NCI-H345 (cell line): ENCODE data around the gene EEIG1.
A peak's percentile ranks its signal among the peaks of the same experiment; 100 is the strongest.

ENCODE experiments used
- DNase-seq: peaks from one replicate; lab custom pipeline; 2025; lab: John Stamatoyannopoulos, UW

The EEIG1 gene

DNA sequence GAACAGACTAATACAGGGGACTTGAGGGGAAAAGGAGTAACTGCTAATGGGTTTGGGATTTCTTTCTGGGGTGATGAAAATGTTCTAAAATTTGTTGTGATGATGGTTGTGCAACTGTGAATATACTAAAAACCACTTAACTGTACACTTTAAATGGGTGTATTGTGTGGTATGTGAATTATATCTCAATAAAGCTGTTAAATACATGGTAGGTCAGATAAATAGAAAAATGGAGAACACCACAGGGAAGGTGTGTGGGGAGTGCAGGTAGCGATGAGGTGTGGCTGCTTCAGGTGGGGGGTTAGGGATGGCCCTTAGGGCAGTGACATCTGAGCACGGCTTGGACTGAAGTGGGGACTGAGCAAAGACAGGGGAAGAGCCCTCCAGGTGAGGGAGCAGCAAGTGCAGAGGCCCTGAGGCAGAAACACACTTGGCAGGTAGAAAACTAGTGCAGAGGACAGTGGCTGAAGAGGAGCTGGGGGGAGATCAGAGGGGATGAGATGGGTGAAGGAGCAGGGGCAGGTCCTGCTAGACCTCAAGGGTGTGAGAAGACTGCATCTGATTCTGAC lies 20.9 kb downstream of the EEIG1 start:
- DNase-seq: no peak

- no peak for DNase-seq
Measured at GRCh38 chr9:127959398-127959797, 21.4 kb downstream of the EEIG1 start.

GRCh38 chr9:127958728-127959127 lies 22.1 kb downstream of the EEIG1 start:
- DNase-seq: no peak

GRCh38 chr9:127955294-127956015 lies 25.3 kb downstream of the EEIG1 start:
- peak; percentile 98 for DNase-seq

GRCh38 chr9:127954831-127955293 lies 25.9 kb downstream of the EEIG1 start:
- DNase-seq: no peak

GRCh38 chr9:127953768-127954505 lies 26.9 kb downstream of the EEIG1 start:
- DNase-seq: no peak

GRCh38 chr9:127953154-127953553 lies 27.6 kb downstream of the EEIG1 start:
- DNase-seq: no peak

DNA sequence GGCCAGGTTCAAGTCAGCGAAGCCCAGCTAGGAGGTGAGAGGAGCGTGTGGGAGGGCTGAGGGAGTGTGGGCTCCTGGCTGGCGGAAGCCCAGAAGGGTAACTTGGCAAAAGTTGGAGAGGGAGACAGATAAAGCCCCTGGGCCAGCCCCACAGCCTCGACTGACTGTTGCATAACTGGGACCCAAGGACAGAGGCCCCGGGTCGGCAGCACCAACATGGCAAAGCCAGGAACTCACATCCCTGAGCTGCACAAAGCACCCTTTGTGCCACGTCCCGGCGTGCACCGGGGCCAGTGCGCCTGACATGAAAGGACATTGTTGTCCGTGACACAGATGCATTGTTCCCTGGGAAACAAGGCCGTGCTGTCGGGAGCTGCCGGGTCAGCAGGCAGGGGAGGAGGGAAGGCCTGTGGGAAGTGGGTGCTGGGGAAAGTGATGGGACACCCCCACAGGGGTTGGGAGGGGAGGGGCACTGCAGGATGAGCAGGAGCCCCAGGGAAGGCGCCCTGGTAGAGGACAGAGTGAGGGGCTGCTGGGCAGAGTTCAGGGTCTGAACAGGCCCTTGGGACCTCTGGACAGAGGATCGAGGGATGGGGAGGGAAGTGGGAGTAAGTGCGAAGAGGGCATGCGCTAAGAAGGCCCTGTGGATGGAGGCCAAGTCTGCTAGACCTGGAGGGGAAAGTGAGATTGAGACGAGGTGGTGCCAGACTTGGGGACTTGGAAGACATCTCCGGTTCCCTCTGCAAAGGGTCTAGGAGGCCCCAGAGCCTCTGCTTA lies 30.1 kb downstream of the EEIG1 start:
- DNase-seq: no peak

DNA sequence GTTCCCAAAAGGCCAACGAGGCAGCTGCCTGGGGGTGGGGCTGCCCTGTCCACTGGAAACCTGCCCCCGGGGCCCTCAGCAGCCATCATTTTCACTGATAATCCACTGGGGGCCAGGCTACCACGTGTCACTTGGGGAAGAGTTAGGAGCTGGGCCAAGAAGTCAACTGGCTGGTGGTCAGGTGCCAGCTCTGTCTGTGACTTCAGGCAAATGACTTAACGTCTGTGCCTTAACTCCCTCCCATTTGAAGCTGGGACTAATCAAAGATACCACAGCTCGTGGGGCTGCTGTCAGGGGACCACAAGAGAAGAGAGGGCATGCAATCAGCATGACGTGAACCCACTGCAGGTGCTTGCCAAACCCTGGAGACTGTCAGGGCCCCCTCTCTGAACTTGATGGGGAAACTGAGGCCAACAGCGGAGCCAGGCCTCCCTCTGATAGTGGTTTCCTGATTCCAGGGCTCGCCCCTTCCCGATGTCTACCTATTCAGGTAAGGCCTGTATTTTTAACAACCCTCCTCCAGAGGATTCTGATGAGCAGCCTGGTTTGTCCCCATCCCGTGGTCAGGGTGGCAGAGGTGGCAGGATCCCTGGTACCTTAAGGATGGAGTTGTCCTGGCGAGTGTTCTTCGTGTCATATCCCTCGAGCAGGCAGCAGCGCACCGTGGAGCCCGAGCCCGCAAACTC lies 30.8 kb downstream of the EEIG1 start:
- DNase-seq: no peak

GRCh38 chr9:127947841-127948710 lies 32.7 kb downstream of the EEIG1 start:
- no peak for DNase-seq

DNA sequence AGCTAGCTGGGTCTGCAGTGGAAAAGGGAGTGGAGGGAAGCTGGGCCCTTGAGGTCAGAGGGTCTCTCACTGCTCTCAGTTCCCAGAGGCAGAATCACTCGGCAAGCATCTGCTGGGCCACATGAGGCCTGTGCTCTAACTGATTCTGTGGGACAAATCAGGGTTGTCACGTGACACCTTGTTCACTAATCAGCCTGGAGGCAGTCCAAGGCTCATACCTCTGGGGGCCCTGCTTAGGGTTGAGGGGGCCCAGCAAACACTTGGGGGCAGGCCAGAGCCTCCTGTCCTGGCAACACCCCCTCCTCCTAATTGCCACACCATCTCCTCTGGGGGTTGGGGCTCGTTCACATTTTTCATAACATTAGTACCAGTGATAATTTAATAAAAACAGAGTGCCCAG lies 34.1 kb downstream of the EEIG1 start:
- no peak for DNase-seq

GRCh38 chr9:127945942-127946341 lies 34.8 kb downstream of the EEIG1 start:
- DNase-seq: no peak

DNA sequence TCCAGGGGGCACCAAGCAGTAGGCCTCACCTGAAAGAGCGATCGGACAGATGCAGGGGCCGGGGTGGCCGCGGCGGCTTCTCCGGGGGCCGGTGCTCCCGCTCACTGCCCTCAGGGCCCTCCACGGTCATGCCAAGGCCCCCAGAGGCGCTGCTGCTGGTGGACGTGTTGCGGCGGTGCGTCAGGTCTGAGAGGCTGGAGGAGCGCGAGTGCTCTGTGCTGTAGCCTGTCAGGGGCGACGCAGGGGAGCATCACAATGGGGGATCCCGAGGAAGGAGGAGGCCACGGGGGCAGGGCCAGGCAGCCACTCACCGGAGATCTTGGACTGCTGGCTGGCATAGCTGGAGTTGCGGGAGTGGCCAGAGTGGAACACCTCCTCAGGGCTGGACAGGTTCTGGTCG lies 35.5 kb downstream of the EEIG1 start:
- no peak for DNase-seq

GRCh38 chr9:127944586-127945218 lies 36.1 kb downstream of the EEIG1 start:
- no peak for DNase-seq

DNA sequence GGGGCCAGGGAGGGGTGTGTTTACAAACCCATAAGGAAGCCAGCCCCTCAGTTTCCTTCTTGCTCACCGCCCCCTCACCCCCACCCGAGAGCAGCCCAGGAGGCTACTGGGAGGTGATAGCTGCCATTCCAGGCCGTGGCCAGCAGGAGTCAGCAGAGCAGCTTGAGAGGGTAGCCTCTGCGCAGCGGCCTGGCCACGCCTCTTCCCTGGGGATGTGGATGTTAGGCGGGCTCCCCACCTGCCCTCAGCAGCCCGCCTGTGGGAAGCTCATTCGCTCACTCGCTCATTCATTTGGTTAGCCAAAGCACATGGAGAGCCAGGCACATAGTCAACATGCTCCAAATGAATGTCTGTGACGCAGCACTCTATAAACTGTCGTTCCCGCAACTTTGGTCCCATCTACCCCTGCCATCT lies 37.1 kb downstream of the EEIG1 start:
- DNase-seq: peak; percentile 93

- DNase-seq: no peak
Measured at GRCh38 chr9:127943011-127943662, 37.7 kb downstream of the EEIG1 start.

DNA sequence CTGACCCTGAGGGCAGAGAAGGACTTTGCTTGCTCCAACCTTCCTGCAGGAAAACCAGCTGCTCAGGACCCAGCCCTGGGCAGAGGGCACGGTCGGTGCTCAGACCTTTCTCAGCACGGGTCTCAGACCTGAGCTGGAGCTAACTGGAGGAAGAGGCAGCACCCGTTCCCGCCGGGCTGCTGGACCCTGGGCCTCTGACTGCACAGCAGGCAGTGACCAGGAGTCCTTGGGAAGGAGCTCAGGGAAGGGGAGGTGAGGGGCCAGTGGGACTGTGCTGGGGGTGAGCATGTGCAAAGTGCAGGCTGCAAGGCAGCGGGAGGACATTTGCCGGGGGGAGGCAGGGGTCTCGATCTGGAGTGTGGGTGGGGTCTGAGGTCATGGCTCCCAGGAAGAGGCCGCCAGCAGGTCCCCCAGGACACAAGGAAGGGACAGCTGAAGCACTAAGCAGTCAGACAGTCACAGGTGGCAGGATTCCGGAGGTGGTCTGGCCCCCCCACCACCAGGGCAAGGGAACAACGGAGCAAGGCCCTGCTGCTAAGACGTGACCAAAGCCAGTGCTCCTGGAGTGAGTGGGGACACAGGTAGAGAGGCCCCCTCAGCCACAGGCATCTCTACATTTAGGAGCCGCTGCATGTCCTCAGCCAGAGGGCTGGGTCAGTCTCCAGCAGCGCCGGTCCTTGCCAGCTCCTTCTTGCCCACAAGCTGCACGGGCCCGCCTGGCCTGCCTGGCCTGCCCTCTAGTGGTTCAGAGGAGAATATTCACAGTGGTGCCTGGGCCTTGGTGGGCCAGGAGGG lies 38.4 kb downstream of the EEIG1 start:
- peak; percentile 40 for DNase-seq

GRCh38 chr9:127941961-127942215 lies 38.9 kb downstream of the EEIG1 start:
- no peak for DNase-seq
